ENCODE measurements around the gene NR5A2.

NR5A2 gene

DNA sequence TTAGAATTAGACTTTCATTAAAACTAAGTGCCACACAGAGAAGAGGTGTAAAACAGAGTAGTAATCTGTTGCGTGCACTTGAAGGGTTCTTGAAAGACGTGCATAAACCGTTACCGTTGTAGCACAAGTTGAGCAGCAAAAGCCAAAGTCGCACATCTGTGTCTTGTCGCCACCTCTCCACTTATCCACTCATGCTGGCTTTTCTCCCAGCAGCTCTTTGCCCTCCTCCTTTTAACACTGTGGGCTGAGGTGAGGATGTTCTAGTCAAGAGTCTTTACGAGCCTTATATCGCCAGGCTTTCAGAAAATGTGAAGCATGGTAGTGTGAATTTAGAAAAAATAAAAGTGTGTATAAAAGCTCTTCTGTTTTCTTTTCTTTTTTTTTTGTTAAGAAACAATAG is 48.0 kb downstream of the NR5A2 start:
- Mint-ChIP-seq H3K27me3 (peaks cover 31% of the 10 kb centered on the region), H3K36me3 (ENCODE audit: low read depth) (no peaks in the 10 kb centered on the region), H3K9me3 (no peaks in the 10 kb centered on the region), H3K4me1 (no peaks in the 10 kb centered on the region), H3K4me3 (no peak overlapping the region), H3K27ac (no peak overlapping the region)
- DNase-seq (no peak), ATAC-seq (no peak)

DNA sequence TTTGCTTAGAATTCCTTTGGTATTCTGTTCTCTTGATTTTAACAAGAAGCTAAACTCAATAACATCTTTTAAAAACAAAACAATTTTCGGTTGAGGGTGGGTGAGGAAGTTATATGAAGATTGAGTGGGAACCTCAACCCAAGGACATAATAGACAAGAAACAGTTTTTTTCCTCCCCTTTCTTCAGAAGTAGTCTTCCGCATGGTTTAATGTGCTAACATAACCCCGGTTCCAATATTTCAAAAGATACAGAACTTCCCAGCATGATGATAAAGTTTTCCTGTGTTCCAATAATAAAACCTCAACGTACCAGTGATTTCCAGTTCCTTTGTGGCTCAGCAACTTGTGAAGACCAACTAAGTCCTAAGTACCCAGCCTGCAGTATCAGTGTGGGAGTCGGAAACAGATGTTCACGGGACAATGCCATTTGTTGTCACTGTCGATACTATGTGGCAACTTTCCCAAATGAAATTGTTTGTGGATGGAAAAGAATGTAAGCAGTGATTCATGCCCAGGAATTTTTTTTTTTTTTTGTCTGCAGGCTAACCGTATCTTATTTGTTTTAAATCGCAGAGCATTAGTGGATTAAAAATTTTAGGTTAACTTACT is 48.5 kb downstream of the NR5A2 start:
- Mint-ChIP-seq H3K4me1 (no peaks in the 10 kb centered on the region), H3K36me3 (ENCODE audit: low read depth) (no peaks in the 10 kb centered on the region), H3K27me3 (peaks cover 26% of the 10 kb centered on the region), H3K27ac (no peak overlapping the region), H3K4me3 (no peak overlapping the region), H3K9me3 (no peaks in the 10 kb centered on the region)
- ATAC-seq = no peak
- DNase-seq = no peak

- H3K27ac Mint-ChIP-seq = no peak overlapping the region
- H3K4me1 Mint-ChIP-seq = no peaks in the 10 kb centered on the region
- DNase-seq (no peak), ATAC-seq (no peak)
- H3K36me3 Mint-ChIP-seq (ENCODE audit: low read depth) = no peaks in the 10 kb centered on the region
- H3K4me3 Mint-ChIP-seq = no peak overlapping the region
- peaks cover 21% of the 10 kb centered on the region for H3K27me3 Mint-ChIP-seq
- no peaks in the 10 kb centered on the region for H3K9me3 Mint-ChIP-seq
Measured at GRCh38 chr1:200079232-200079940, 51.9 kb downstream of the NR5A2 start.

GRCh38 chr1:200081151-200081968 is 53.9 kb downstream of the NR5A2 start:
- no peaks in the 10 kb centered on the region for H3K9me3 Mint-ChIP-seq
- no peak for DNase-seq

GRCh38 chr1:200081969-200082245 is 54.4 kb downstream of the NR5A2 start:
- peaks cover 26% of the 10 kb centered on the region for H3K27me3 Mint-ChIP-seq
- H3K27ac Mint-ChIP-seq = no peak overlapping the region
- no peak for ATAC-seq
- H3K9me3 Mint-ChIP-seq = no peaks in the 10 kb centered on the region
- no peaks in the 10 kb centered on the region for H3K36me3 Mint-ChIP-seq (ENCODE audit: low read depth)
- DNase-seq = no peak
- H3K4me3 Mint-ChIP-seq = no peak overlapping the region
- H3K4me1 Mint-ChIP-seq = no peaks in the 10 kb centered on the region

More at GRCh38 chr1:200081151-200081968, 53.9 kb downstream of the NR5A2 start:
- no peak overlapping the region for H3K4me3 Mint-ChIP-seq
- H3K27me3 Mint-ChIP-seq = peaks cover 26% of the 10 kb centered on the region
- H3K4me1 Mint-ChIP-seq = no peaks in the 10 kb centered on the region
- H3K36me3 Mint-ChIP-seq (ENCODE audit: low read depth) = no peaks in the 10 kb centered on the region
- ATAC-seq = no peak
- H3K27ac Mint-ChIP-seq = no peak overlapping the region

GRCh38 chr1:200082329-200082728 is 54.8 kb downstream of the NR5A2 start:
- Mint-ChIP-seq H3K4me3 (no peak overlapping the region), H3K4me1 (no peaks in the 10 kb centered on the region), H3K9me3 (no peaks in the 10 kb centered on the region), H3K36me3 (ENCODE audit: low read depth) (no peaks in the 10 kb centered on the region), H3K27ac (no peak overlapping the region), H3K27me3 (peaks cover 30% of the 10 kb centered on the region)
- DNase-seq (no peak), ATAC-seq (no peak)

DNA sequence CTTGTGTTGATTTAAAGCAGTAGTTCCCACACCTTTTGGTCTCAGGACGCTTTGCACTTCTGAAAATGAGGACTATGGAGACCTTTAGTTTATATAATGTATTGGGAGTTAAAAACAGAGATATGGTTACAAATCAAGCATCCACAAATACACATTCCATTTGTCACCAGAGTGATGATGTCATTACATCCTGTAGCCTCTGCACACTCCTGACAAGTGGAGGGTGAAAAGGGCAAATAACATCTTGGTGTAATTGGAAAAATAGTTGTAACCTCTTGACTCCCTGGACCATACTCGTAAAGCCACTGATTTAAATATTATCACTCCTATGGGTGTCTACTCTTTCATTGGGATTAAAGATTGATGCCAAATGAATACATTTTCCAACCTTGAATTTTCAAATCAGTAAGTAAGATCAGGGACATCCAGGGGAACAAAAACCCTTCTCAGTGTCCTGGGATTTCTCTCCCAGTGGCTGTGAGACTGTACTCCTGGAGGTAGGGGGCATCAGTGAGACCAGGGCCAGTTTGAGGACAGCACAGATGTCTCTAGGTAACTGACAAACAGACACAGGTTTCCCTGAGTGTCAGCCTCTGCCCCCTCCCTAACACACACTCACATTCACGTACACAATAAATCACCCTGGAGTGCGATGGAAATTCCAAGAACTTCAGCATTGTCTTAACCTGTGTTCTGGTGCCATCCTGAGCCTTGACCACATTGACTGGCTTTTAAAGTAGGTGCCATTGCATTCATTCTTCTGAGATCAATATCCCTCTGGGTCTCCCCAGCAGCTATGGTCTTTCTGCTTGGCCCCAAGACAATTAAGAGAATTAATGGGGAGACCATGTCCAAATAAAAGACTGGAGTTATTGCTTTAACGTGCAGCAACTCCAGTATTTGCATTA is 63.0 kb downstream of the NR5A2 start:
- Mint-ChIP-seq H3K36me3 (ENCODE audit: low read depth) (no peaks in the 10 kb centered on the region), H3K4me3 (no peak overlapping the region), H3K9me3 (no peaks in the 10 kb centered on the region), H3K4me1 (no peaks in the 10 kb centered on the region), H3K27me3 (peaks cover 25% of the 10 kb centered on the region), H3K27ac (no peak overlapping the region)
- DNase-seq (no peak), ATAC-seq (no peak)

GRCh38 chr1:200095057-200095577 is 67.6 kb downstream of the NR5A2 start:
- Mint-ChIP-seq H3K4me3 (no peak overlapping the region), H3K27me3 (peaks cover 2% of the 10 kb centered on the region), H3K9me3 (no peaks in the 10 kb centered on the region), H3K27ac (no peak overlapping the region), H3K4me1 (no peaks in the 10 kb centered on the region), H3K36me3 (ENCODE audit: low read depth) (no peaks in the 10 kb centered on the region)
- DNase-seq = no peak
- no peak for ATAC-seq

- DNase-seq = no peak
- H3K4me3 Mint-ChIP-seq = no peak overlapping the region
- no peaks in the 10 kb centered on the region for H3K9me3 Mint-ChIP-seq
- peaks cover 2% of the 10 kb centered on the region for H3K27me3 Mint-ChIP-seq
- H3K27ac Mint-ChIP-seq = no peak overlapping the region
- ATAC-seq = no peak
- no peaks in the 10 kb centered on the region for H3K36me3 Mint-ChIP-seq (ENCODE audit: low read depth)
- H3K4me1 Mint-ChIP-seq = no peaks in the 10 kb centered on the region
Measured at GRCh38 chr1:200096774-200097173, 69.3 kb downstream of the NR5A2 start.

DNA sequence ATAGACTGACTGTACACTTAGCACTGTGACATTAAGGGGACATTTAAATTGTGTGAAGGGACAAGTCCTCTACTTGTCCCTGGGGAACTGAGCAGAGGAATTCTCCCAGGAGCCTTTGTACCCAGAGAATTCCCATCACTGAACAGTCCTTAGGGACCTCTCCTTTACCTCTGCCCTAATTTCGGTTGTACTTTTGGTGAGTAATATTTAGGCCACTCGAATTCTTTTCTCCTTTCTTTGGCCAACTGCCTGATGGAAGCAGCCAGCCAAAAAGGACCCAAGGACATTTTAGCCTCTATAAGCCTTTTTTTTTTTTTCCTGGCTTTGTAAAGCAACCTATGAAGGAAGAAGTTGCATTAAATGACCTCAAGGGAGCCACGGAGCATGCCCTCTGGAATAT is 71.5 kb downstream of the NR5A2 start:
- no peak for DNase-seq
- Mint-ChIP-seq H3K36me3 (ENCODE audit: low read depth) (no peaks in the 10 kb centered on the region), H3K4me3 (no peak overlapping the region), H3K27me3 (peaks cover 2% of the 10 kb centered on the region), H3K9me3 (no peaks in the 10 kb centered on the region), H3K27ac (no peak overlapping the region), H3K4me1 (no peaks in the 10 kb centered on the region)
- no peak for ATAC-seq

DNA sequence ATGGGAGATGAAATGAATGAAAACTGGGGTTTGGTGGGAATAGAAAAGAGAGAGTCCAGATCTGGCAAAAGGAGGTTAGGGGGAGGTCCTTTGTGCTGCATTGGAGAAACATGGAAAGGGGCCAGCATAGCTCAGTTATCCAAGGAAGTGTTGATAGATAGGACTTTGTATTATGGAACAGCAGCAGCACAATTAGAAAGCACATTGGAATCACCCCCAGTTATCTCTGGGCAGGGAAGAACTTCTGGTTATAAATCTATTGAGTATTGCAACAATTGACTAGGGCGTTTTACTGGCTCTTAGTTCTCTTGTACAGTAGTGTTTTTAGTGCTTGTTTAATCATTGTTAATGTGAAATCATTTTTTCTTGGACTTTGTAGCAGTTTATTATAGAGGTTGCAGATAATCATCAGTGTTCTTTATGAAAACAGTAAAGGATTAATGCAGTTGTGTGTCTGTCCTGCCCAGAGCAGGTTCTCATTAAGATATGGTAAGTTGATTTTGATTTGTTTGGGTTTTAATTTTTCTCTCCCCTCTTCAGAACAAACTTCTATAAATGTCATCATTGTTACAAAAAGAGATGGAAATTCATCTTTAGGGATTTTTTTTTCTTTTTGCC is 76.6 kb downstream of the NR5A2 start:
- H3K4me3 Mint-ChIP-seq = no peak overlapping the region
- H3K27me3 Mint-ChIP-seq = no peaks in the 10 kb centered on the region
- no peak for ATAC-seq
- H3K4me1 Mint-ChIP-seq = no peaks in the 10 kb centered on the region
- no peaks in the 10 kb centered on the region for H3K9me3 Mint-ChIP-seq
- DNase-seq = no peak
- no peaks in the 10 kb centered on the region for H3K36me3 Mint-ChIP-seq (ENCODE audit: low read depth)
- no peak overlapping the region for H3K27ac Mint-ChIP-seq

DNA sequence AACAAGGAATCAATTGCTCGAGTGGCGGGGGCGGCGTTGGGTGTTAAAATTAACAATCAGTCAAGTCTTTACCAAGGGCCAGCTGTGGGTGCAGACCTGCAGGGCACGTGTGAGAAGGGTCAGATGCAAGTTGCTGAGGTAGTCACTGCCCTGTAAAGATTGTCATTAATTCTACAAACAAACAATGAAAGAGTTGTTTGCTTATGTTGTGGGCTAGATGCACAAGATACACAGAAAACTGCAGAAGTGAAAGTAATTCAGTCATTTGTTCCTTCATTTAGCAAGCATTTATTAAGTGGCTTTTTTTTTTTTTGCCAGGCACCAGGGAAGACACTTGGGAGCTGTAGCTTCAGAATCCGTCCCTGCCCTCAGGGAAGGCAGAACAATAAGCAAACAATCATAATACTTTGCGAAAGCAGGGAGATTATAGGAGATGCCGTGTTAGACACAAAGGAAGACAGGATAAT is 79.5 kb downstream of the NR5A2 start:
- Mint-ChIP-seq H3K4me1 (no peaks in the 10 kb centered on the region), H3K9me3 (no peaks in the 10 kb centered on the region), H3K4me3 (no peak overlapping the region), H3K36me3 (ENCODE audit: low read depth) (no peaks in the 10 kb centered on the region), H3K27ac (no peak overlapping the region), H3K27me3 (no peaks in the 10 kb centered on the region)
- no peak for DNase-seq
- ATAC-seq = no peak

DNA sequence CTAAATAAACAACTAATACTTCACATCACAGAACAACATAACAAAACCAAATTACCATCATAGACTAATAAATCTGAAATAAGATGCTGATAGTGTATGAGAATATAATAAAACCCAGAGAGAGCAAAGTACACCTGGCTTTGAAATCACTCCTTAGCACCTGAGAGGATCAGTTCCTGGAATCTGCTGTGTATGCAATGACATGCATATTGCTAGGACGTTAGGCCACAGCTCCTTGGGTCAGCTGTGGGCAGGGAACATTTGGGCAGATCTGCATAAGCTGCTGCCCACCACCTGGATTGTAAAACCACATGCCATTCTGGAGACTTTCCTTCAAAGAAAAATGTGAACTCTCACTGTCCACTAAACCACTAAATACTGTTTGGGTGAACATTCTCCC is 81.1 kb downstream of the NR5A2 start:
- Mint-ChIP-seq H3K27ac (no peak overlapping the region), H3K4me1 (no peaks in the 10 kb centered on the region), H3K4me3 (no peak overlapping the region), H3K36me3 (ENCODE audit: low read depth) (no peaks in the 10 kb centered on the region), H3K9me3 (no peaks in the 10 kb centered on the region), H3K27me3 (no peaks in the 10 kb centered on the region)
- DNase-seq (no peak), ATAC-seq (no peak)

- Mint-ChIP-seq H3K4me1 (no peaks in the 10 kb centered on the region), H3K27ac (no peak overlapping the region), H3K4me3 (no peak overlapping the region), H3K36me3 (ENCODE audit: low read depth) (no peaks in the 10 kb centered on the region), H3K27me3 (no peaks in the 10 kb centered on the region), H3K9me3 (no peaks in the 10 kb centered on the region)
- no peak for DNase-seq
- ATAC-seq = no peak
Measured at GRCh38 chr1:200112290-200112689, 84.8 kb downstream of the NR5A2 start.
